GM06990 (cell line): Measurements from ENCODE around the gene RALA.
"Not testable (repeated sequence)": the region's sequence is repeated elsewhere in the genome, so short reads cannot be mapped to it uniquely, and the experiment has no call there.

Experiments
- DNase-seq: peaks from one replicate; pipeline ENCODE4 v3.0.0-alpha.2; 2011; ENCODE audit not compliant: insufficient read length; ENCODE audit errors: extremely low read depth
- H3K27me3 ChIP-seq: replicated peaks from 2 replicates; pipeline ENCODE4 v1.6.0; 2011; ENCODE audit warnings: low read length; ENCODE audit not compliant: control insufficient read depth, insufficient read depth
- H3K36me3 ChIP-seq: 2 replicates; pipeline ENCODE4 v1.5.1; 2011; ENCODE audit warnings: low read length; ENCODE audit not compliant: control insufficient read depth, insufficient read depth
- H3K4me3 ChIP-seq: replicated peaks from 2 replicates; pipeline ENCODE4 v1.5.1; 2011; ENCODE audit warnings: low read depth, mild to moderate bottlenecking, control low read depth, low read length
- CTCF ChIP-seq: IDR thresholded peaks from 2 replicates; pipeline ENCODE4 v1.5.1; 2011; ENCODE audit warnings: low read length, control low read depth, mild to moderate bottlenecking, inconsistent platforms; ENCODE audit not compliant: insufficient read depth, poor library complexity, severe bottlenecking

The RALA gene

GRCh38 chr7:39750253-39751077 lies 127.1 kb downstream of the RALA start:
- TF ChIP-seq CTCF: no peak
- no peaks in the 10 kb centered on the region for H3K27me3 ChIP-seq
- H3K4me3 ChIP-seq: no peak overlapping the region
- no peak for DNase-seq
- no peaks in the 10 kb centered on the region; the same call in none of the 2 replicates for H3K36me3 ChIP-seq

- H3K36me3 ChIP-seq, DNase-seq, H3K27me3 ChIP-seq, H3K4me3 ChIP-seq: not testable (repeated sequence)
Observed at GRCh38 chr7:39753237-39753636, 129.9 kb downstream of the RALA start.

DNA sequence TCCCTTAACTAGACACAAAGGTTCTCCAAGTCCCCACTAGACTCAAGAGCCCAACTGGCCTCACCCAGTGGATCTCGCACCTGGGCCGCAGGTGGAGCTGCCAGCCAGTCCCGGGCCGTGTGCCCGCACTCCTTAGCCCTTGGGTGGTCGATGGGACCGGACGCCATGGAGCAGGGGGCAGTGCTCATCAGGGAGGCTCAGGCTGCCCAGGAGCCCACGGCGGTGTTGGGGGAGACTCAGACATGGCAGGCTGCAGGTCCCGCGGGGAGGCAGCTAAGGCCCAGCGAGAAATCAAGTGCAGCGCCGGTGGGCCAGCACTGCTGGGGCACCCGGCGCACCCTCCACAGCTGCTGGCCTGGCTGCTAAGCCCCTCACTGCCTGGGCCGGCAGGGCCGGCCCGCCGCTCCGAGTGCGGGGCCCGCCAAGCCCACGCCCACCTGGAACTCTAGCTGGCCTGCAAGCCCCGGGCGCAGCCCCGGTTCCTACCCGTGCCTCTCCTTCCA lies 130.5 kb downstream of the RALA start:
- Histone ChIP-seq H3K4me3 (no peak overlapping the region), H3K36me3 (no peaks in the 10 kb centered on the region; the same call in 1 of the 2 replicates), H3K27me3 (no peaks in the 10 kb centered on the region)
- DNase-seq: no peak
- no peak for TF ChIP-seq CTCF

DNA sequence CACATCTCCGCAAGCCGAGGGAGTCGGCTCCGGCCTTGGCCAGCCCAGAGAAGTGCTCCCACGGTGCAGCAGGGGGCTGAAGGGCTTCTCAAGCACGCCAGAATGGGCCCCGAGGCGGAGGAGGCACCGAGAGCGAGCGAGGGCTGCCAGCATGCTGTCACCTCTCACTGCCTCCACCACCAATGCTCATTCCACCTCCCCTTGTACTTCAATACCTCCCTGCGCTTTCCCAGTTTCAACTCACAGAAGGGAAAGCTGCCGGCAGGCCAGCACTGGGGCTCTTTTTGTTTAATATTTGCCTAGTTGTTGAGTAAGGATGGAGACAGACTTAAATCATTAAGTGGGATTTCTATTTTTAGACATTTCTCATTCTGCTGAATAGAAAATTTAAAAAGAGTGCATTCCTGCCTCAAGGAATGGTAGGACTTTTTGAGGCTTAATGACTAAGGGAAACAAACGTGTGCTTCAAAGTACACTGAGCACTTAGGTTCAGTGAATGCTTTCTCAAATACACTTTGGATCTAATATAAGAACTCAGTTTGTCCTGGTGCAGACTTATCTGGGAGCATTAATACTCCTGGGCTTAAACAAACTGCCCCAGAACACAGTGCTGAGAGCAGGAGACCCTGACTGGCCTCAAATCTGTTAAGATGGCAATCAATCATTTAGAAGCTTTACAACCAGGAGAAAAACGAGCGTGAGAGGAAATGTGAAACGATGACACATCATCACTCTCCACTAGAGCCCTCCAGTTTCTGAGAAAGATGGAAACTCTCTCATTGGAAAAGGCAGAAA lies 131.2 kb downstream of the RALA start:
- H3K27me3 ChIP-seq: no peaks in the 10 kb centered on the region
- no peak overlapping the region for H3K4me3 ChIP-seq
- H3K36me3 ChIP-seq: no peaks in the 10 kb centered on the region; the same call in 1 of the 2 replicates
- TF ChIP-seq CTCF: no peak
- no peak for DNase-seq

- TF ChIP-seq CTCF: no peak
- no peak for DNase-seq
- H3K27me3 ChIP-seq: no peaks in the 10 kb centered on the region
- H3K36me3 ChIP-seq: no peaks in the 10 kb centered on the region; the same call in 1 of the 2 replicates
- no peak overlapping the region for H3K4me3 ChIP-seq
Observed at GRCh38 chr7:39757604-39758003, 134.2 kb downstream of the RALA start.
